ENCODE data around the gene EOMES.

- TF ChIP-seq POLR2A (IDR thresholded peaks at IDR 0.05; ENCODE audit: low read depth, low read length) (no peak), CTCF (conservative IDR thresholded peaks at IDR 0.05; ENCODE audit: low read depth, low read length) (no peak), BHLHE40 (IDR thresholded peaks at IDR 0.05; ENCODE audit: low read depth, low read length) (no peak), NFE2L2 (IDR thresholded peaks at IDR 0.05; ENCODE audit: low read depth, low read length) (no peak), CEBPB (IDR thresholded peaks at IDR 0.05; ENCODE audit: low read depth, low read length) (no peak), MAZ (IDR thresholded peaks at IDR 0.05; ENCODE audit: borderline replicate concordance, low read depth, low read length) (no peak), USF2 (IDR thresholded peaks at IDR 0.05; ENCODE audit: low read depth, low read length) (no peak), MXI1 (IDR thresholded peaks at IDR 0.05; ENCODE audit: borderline replicate concordance, low read depth, low read length) (no peak), MAFK (IDR thresholded peaks at IDR 0.05; ENCODE audit: low read depth, low read length) (no peak), RAD21 (IDR thresholded peaks at IDR 0.05; ENCODE audit: low read length) (no peak), ELK1 (IDR thresholded peaks at IDR 0.05; ENCODE audit: borderline replicate concordance, low read depth, low read length) (no peak), RFX5 (IDR thresholded peaks at IDR 0.05; ENCODE audit: low read depth, low read length) (no peak)
Measured at GRCh38 chr3:27688053-27688452, 34.1 kb downstream of the EOMES start.
